SK-N-SH (cell line): ENCODE data around the gene KCNJ15. TPM values are rescaled to one million over a fixed set of nuclear protein-coding genes. Genes with fewer than 3 reads are reported as not detected.

Experiments used
- CTCF ChIA-PET: fragments of 300-600, 350-600 bp; formaldehyde crosslinking; extraction: SDS; loops from one replicate; lab custom pipeline; 2021; lab: Yijun Ruan, JAX
- POLR2A ChIA-PET: fragments of 350-600 bp; sonication (Branson Sonifier 250); formaldehyde crosslinking; extraction: SDS; loops from one replicate; lab custom pipeline; 2020; ENCODE audit warnings: antibody characterized with exemption, inconsistent platforms; lab: Yijun Ruan, JAX
- DNase-seq: peaks from one replicate; pipeline ENCODE4 v3.0.0; 2012
- H2AFZ ChIP-seq: fragments of 200-600 bp; sonication (generic); 2 replicates; pipeline ENCODE4 v1.8.1; 2016; ENCODE audit warnings: antibody characterized with exemption, mild to moderate bottlenecking, low read depth
- H3F3A ChIP-seq: fragments of 200-600 bp; sonication (generic); replicated peaks from 2 replicates; pipeline ENCODE3; 2016; ENCODE audit warnings: antibody characterized with exemption, mild to moderate bottlenecking; ENCODE audit not compliant: insufficient read depth
- H3K27ac ChIP-seq, 2 experiments: fragments of 200-500 bp in 1 of 2; fragments of 200-600 bp in 1 of 2; sonication (Bioruptor generic) in 1 of 2; sonication (generic), shearing (Covaris generic) in 1 of 2; 2 replicates each; pipeline versions ENCODE4 v1.5.1 to v1.6.1; 2014 to 2016; ENCODE audit warnings: low read depth in 2 of 2, inconsistent platforms in 1 of 2, low read length in 1 of 2, mild to moderate bottlenecking in 1 of 2, mixed read lengths in 1 of 2
- H3K27me3 ChIP-seq: fragments of 200-600 bp; sonication (generic), shearing (Covaris generic); 2 replicates; pipeline ENCODE4 v1.6.1; 2016; ENCODE audit warnings: mixed run types; ENCODE audit not compliant: insufficient read depth
- H3K36me3 ChIP-seq, 2 experiments: fragments of 200-500 bp in 1 of 2; fragments of 200-600 bp in 1 of 2; sonication (Bioruptor generic) in 1 of 2; sonication (generic) in 1 of 2; replicated peaks in 1 of 2; 2 replicates each; pipeline versions ENCODE3 to v1.5.1; 2014 to 2016; ENCODE audit warnings: low read length in 1 of 2, mild to moderate bottlenecking in 1 of 2; ENCODE audit not compliant: insufficient read depth in 2 of 2, control insufficient read depth in 1 of 2
- H3K4me1 ChIP-seq, 2 experiments: fragments of 200-500 bp in 1 of 2; fragments of 200-600 bp in 1 of 2; sonication (Bioruptor generic) in 1 of 2; sonication (generic), shearing (Covaris generic) in 1 of 2; 2 replicates each; pipeline versions ENCODE4 v1.5.1 to v1.6.1; 2014 to 2016; ENCODE audit warnings: low read depth in 1 of 2, low read length in 1 of 2, mixed run types in 1 of 2; ENCODE audit not compliant: insufficient read depth in 2 of 2, control insufficient read depth in 1 of 2
- H3K4me2 ChIP-seq: fragments of 200-600 bp; sonication (generic), shearing (Covaris generic); 2 replicates; pipeline ENCODE4 v1.6.1; 2017; ENCODE audit warnings: mixed run types
- H3K4me3 ChIP-seq, 2 experiments: fragments of 200-500 bp in 1 of 2; fragments of 200-600 bp in 1 of 2; sonication (Bioruptor generic) in 1 of 2; sonication (generic), shearing (Covaris generic) in 1 of 2; 2 replicates each; pipeline versions ENCODE4 v1.5.1 to v1.8.1; 2014 to 2016; ENCODE audit warnings: low read depth in 2 of 2, inconsistent platforms in 1 of 2, low read length in 1 of 2, mild to moderate bottlenecking in 1 of 2, mixed read lengths in 1 of 2, moderate library complexity in 1 of 2
- H3K79me2 ChIP-seq: fragments of 200-600 bp; sonication (generic); 2 replicates; pipeline ENCODE4 v1.8.1; 2017; ENCODE audit warnings: mild to moderate bottlenecking; ENCODE audit not compliant: insufficient read depth
- H3K9ac ChIP-seq: fragments of 200-600 bp; sonication (generic); 2 replicates; pipeline ENCODE4 v1.6.1; 2017; ENCODE audit warnings: mixed run types
- H3K9me2 ChIP-seq: fragments of 200-600 bp; sonication (generic); 2 replicates; pipeline ENCODE4 v1.6.1; 2017; ENCODE audit warnings: mixed run types
- H3K9me3 ChIP-seq: fragments of 200-600 bp; sonication (generic); 2 replicates; pipeline ENCODE4 v1.6.1; 2017; ENCODE audit warnings: mixed run types, mild to moderate bottlenecking, moderate library complexity
- H4K20me1 ChIP-seq: fragments of 200-600 bp; sonication (generic); 2 replicates; pipeline ENCODE4 v1.6.1; 2017; ENCODE audit warnings: mild to moderate bottlenecking, mixed run types; ENCODE audit not compliant: insufficient read depth
- CHD2 ChIP-seq: fragments of 150-350 bp; IDR thresholded peaks from 2 replicates; pipeline ENCODE4 v1.6.1; 2018; ENCODE audit warnings: low read length; ENCODE audit not compliant: partially characterized antibody
- FOXJ3 ChIP-seq: sonication (generic); formaldehyde crosslinking; IDR thresholded peaks from 2 replicates; pipeline ENCODE4 v1.5.1; 2020; ENCODE audit warnings: mild to moderate bottlenecking, missing genetic modification reagents
- FOXM1 ChIP-seq: IDR thresholded peaks from 2 replicates; pipeline ENCODE4 v1.4.0; 2012; ENCODE audit warnings: low read depth, mild to moderate bottlenecking
- GABPA ChIP-seq: IDR thresholded peaks from 2 replicates; pipeline ENCODE4 v1.4.0; 2012; ENCODE audit warnings: low read depth, mild to moderate bottlenecking
- GATA2 ChIP-seq: sonication (generic); formaldehyde crosslinking; IDR thresholded peaks from 2 replicates; pipeline ENCODE4 v1.5.0; 2020; ENCODE audit warnings: mild to moderate bottlenecking, missing genetic modification reagents
- MEF2A ChIP-seq: IDR thresholded peaks from 2 replicates; pipeline ENCODE4 v1.4.0; 2012; ENCODE audit warnings: low read depth, borderline replicate concordance
- MXI1 ChIP-seq: IDR thresholded peaks from 2 replicates; pipeline ENCODE4 v1.6.1; 2012; ENCODE audit warnings: mild to moderate bottlenecking, low read depth, low read length, improper control_type of control experiment
- NFIC ChIP-seq: IDR thresholded peaks from 2 replicates; pipeline ENCODE4 v1.4.0; 2012; ENCODE audit warnings: borderline replicate concordance
- NRF1 ChIP-seq: IDR thresholded peaks from 2 replicates; pipeline ENCODE4 v1.6.1; 2012; ENCODE audit warnings: low read depth, mild to moderate bottlenecking, low read length
- RFX5 ChIP-seq: IDR thresholded peaks from 2 replicates; pipeline ENCODE4 v1.6.1; 2012; ENCODE audit warnings: mild to moderate bottlenecking, improper control_type of control experiment, low read length
- SIN3A ChIP-seq: IDR thresholded peaks from 2 replicates; pipeline ENCODE4 v1.6.1; 2012; ENCODE audit warnings: low read depth, mild to moderate bottlenecking, low read length, moderate library complexity, borderline replicate concordance
- SMC3 ChIP-seq: IDR thresholded peaks from 2 replicates; pipeline ENCODE4 v1.6.1; 2012; ENCODE audit warnings: low read depth, low read length, improper control_type of control experiment
- TAF1 ChIP-seq: IDR thresholded peaks from 2 replicates; pipeline ENCODE4 v1.6.1; 2012; ENCODE audit warnings: low read depth, mild to moderate bottlenecking, low read length, moderate library complexity, borderline replicate concordance
- YY1 ChIP-seq: IDR thresholded peaks from 2 replicates; pipeline ENCODE4 v1.4.0; 2012; ENCODE audit warnings: low read depth, mild to moderate bottlenecking
- WGBS: methylation state at CpG from one replicate; pipeline ENCODE4 v1.1.6; 2017; ENCODE audit warnings: low lambda C conversion rate; 5-methylcytosine and 5-hydroxymethylcytosine counted together
- polyA plus RNA-seq, 3 experiments: library from polyadenylated mRNA; depleted of rRNA; stranded (reverse); fragments of >200 nt; gene quantifications; 2 replicates each; pipeline ENCODE4 v1.2.3, GENCODE V29; 2012
- TF ChIP-seq, protein P1 (sequence below): IDR thresholded peaks from 2 replicates; pipeline ENCODE4 v1.4.0; 2012; ENCODE audit warnings: low read depth, borderline replicate concordance
- TF ChIP-seq, protein P2 (sequence below): IDR thresholded peaks from 2 replicates; pipeline ENCODE4 v1.4.0; 2012; ENCODE audit warnings: low read depth
- TF ChIP-seq, protein P3 (sequence below): fragments of 150-350 bp; IDR thresholded peaks from 2 replicates; pipeline ENCODE4 v1.6.1; 2017; ENCODE audit warnings: antibody characterized with exemption, low read length, low read depth, borderline replicate concordance
- TF ChIP-seq, protein P4 (sequence below): IDR thresholded peaks from 2 replicates; pipeline ENCODE4; 2012

KCNJ15 gene
- polyA plus RNA-seq, 1 of the 3 experiments (the other 2 are of a cell fraction): 0.03 TPM

DNA sequence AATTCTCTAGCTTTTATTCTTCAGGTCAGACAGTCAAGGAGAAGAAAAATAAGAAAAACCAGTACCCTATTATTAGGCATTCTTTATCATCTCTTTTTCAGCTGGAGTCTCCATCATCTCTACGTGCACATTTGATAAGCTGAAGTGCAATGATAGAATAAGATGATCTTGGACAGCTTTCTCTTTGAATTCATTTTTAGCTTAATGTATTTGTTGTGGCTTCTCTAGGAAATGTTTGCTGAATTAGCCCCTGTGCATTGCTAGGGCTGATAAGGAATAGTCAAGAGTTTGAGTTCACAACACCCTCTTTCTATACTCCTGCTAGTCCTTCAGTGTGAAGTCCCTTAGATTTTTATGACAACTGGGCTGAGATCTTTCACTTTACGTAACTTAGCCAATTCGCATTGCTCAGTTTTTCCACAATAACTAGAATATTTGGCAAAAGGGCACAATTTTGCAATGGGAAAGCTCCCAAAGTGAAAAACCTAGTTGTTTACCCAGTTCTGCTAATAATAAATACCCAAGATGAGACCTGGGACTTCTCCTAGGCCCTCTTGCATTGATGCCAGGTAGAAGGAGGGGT, 7.0 kb upstream of the KCNJ15 start (continued):
- TF ChIP-seq MEF2A (no peak), NRF1 (no peak), TAF1 (no peak), YY1 (no peak), RFX5 (no peak), GABPA (no peak)
- TF ChIP-seq, protein P1, sequence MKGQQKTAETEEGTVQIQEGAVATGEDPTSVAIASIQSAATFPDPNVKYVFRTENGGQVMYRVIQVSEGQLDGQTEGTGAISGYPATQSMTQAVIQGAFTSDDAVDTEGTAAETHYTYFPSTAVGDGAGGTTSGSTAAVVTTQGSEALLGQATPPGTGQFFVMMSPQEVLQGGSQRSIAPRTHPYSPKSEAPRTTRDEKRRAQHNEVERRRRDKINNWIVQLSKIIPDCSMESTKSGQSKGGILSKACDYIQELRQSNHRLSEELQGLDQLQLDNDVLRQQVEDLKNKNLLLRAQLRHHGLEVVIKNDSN: no peak

DNA sequence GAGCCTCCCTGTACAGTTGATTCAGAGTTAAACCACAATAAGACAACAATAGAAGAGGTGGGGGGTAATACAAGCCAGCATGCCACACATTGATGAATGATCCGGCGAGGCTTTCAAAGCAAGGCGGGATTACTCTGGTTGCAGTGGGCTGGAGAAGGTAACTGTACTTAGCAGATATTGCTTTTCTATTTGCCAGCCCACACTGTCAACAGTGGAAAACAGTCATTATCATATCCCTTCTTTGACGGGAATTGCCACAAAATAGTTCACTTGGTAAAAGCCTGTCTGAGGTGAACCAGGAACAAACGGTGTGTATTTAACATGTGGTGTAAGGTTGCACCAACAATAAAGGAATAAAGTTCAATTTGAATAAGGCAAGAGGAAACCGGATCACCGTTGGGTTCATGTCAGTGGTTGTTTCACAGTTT, 5.8 kb upstream of the KCNJ15 start:
- no peaks in the 10 kb centered on the region for H3K4me1 ChIP-seq
- no peaks in the 10 kb centered on the region for H3K9me2 ChIP-seq
- H3K36me3 ChIP-seq: no peaks in the 10 kb centered on the region
- no peaks in the 10 kb centered on the region for H3K27me3 ChIP-seq
- DNase-seq: no peak
- ChIA-PET CTCF (no interaction called here), POLR2A (no interaction called here)
- H4K20me1 ChIP-seq: no peaks in the 10 kb centered on the region
- WGBS: 79% methylated on average over 7 of the region's 7 CpGs
- no peak overlapping the region for H3K9ac ChIP-seq
- peaks cover 2% of the 10 kb centered on the region for H3F3A ChIP-seq
- no peaks in the 10 kb centered on the region for H3K9me3 ChIP-seq
- no peak for TF ChIP-seq FOXJ3 (CRISPR knock-in tag)
- no peak for TF ChIP-seq CHD2
- TF ChIP-seq TAF1: no peak
- TF ChIP-seq FOXM1: no peak
- TF ChIP-seq SIN3A: no peak
- TF ChIP-seq, protein P2, sequence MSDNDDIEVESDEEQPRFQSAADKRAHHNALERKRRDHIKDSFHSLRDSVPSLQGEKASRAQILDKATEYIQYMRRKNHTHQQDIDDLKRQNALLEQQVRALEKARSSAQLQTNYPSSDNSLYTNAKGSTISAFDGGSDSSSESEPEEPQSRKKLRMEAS: no peak
- TF ChIP-seq NRF1: no peak
- no peak for TF ChIP-seq GATA2 (CRISPR knock-in tag)
- TF ChIP-seq, protein P3, sequence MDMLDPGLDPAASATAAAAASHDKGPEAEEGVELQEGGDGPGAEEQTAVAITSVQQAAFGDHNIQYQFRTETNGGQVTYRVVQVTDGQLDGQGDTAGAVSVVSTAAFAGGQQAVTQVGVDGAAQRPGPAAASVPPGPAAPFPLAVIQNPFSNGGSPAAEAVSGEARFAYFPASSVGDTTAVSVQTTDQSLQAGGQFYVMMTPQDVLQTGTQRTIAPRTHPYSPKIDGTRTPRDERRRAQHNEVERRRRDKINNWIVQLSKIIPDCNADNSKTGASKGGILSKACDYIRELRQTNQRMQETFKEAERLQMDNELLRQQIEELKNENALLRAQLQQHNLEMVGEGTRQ: no peak
- H3K4me2 ChIP-seq: no peak overlapping the region
- no peaks in the 10 kb centered on the region for H3K79me2 ChIP-seq
- H3K4me3 ChIP-seq: no peak overlapping the region
- no peak overlapping the region for H2AFZ ChIP-seq
- H3K27ac ChIP-seq: no peak overlapping the region

DNA sequence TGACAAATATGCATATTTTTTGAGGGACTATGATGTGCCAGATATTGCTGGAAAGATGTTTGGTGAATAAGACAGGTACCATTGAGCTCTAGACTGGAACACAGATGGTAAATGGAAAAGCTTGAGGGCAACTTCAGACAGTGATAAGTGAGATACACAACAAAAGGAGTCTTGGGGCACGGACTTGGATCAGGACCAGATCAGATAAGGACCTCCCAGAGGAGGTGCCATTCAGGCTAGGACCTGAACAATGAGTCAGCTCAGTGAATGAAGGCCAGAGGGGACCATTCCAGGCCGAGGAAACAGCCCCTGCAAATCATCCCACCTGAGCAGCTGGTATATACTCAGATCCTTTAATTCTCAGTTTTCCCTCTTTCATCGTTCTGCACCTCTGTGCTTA, 1.8 kb upstream of the KCNJ15 start:
- Histone ChIP-seq H3K9ac (no peak overlapping the region), H3K9me2 (no peaks in the 10 kb centered on the region), H2AFZ (no peak overlapping the region), H3K79me2 (no peaks in the 10 kb centered on the region), H3K27ac (no peak overlapping the region), H3K27me3 (no peaks in the 10 kb centered on the region), H3K4me3 (no peak overlapping the region), H3F3A (no peaks in the 10 kb centered on the region), H3K36me3 (no peaks in the 10 kb centered on the region), H4K20me1 (no peaks in the 10 kb centered on the region), H3K4me1 (no peaks in the 10 kb centered on the region), H3K4me2 (no peak overlapping the region), H3K9me3 (no peaks in the 10 kb centered on the region)
- ChIA-PET CTCF (interaction anchor here (1.0 kb wide), 1 partner anchor 37 kb away, joined by 4 read pairs; no protein-coding TSS in a partner anchor), POLR2A (no interaction called here)
- TF ChIP-seq, protein P4, sequence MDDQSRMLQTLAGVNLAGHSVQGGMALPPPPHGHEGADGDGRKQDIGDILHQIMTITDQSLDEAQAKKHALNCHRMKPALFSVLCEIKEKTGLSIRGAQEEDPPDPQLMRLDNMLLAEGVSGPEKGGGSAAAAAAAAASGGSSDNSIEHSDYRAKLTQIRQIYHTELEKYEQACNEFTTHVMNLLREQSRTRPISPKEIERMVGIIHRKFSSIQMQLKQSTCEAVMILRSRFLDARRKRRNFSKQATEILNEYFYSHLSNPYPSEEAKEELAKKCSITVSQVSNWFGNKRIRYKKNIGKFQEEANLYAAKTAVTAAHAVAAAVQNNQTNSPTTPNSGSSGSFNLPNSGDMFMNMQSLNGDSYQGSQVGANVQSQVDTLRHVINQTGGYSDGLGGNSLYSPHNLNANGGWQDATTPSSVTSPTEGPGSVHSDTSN: 0 out of 2 replicates have a peak, but pooled peaks have one; percentile 11
- TF ChIP-seq, protein P3: no peak
- no peak for TF ChIP-seq MXI1
- TF ChIP-seq, protein P2: no peak
- no peak for TF ChIP-seq GABPA
- no peak for TF ChIP-seq SMC3
- peak; percentile 41; the same call in 1 of the 2 replicates for TF ChIP-seq NFIC
- 36% methylated on average over 3 of the region's 3 CpGs for WGBS
- no peak for DNase-seq
